Fibroblast of lung (primary cell): Measurements from ENCODE around the gene LCP1. TPM values are rescaled to one million over a fixed set of nuclear protein-coding genes. Genes with fewer than 3 reads are reported as not detected.
A peak's percentile ranks its signal among the peaks of the same experiment; 100 is the strongest.
"Not testable (repeated sequence)": the region's sequence is repeated elsewhere in the genome, so short reads cannot be mapped to it uniquely, and the experiment has no call there.

Experiments used
- DNase-seq, 2 donors: peaks; one replicate each; pipeline versions ENCODE4 v3.0.0 to v3.0.0-alpha.2; 2010; ENCODE audit warnings: low read depth in 2 of 2
- H2AFZ ChIP-seq: 2 replicates; pipeline ENCODE4 v1.5.1; 2012; ENCODE audit warnings: low read length, control low read depth, inconsistent platforms
- H3K27ac ChIP-seq: 2 replicates; pipeline ENCODE4 v1.5.1; 2011; ENCODE audit warnings: low read length, control low read depth; ENCODE audit not compliant: insufficient read depth
- H3K27me3 ChIP-seq: 2 replicates; pipeline ENCODE4 v1.5.1; 2011; ENCODE audit warnings: mild to moderate bottlenecking, low read length; ENCODE audit not compliant: control insufficient read depth, insufficient read depth
- H3K36me3 ChIP-seq: 2 replicates; pipeline ENCODE4 v1.5.1; 2011; ENCODE audit warnings: low read length; ENCODE audit not compliant: control insufficient read depth, insufficient read depth
- H3K4me1 ChIP-seq: 2 replicates; pipeline ENCODE4 v1.5.1; 2011; ENCODE audit warnings: low read length; ENCODE audit not compliant: control insufficient read depth, insufficient read depth; ENCODE audit errors: extremely low read depth
- H3K4me2 ChIP-seq: 2 replicates; pipeline ENCODE4 v1.5.1; 2011; ENCODE audit warnings: low read length, control low read depth; ENCODE audit not compliant: insufficient read depth; ENCODE audit errors: extremely low read depth
- H3K4me3 ChIP-seq, 4 experiments: fragments of 200-600 bp in 1 of 4; sonication (generic) in 1 of 4; replicated peaks in 1 of 4; 2 replicates each; pipeline ENCODE4 v1.5.1; 2011 to 2016; ENCODE audit warnings: low read length in 4 of 4, low read depth in 3 of 4, mild to moderate bottlenecking in 3 of 4, control low read depth in 2 of 4, inconsistent platforms in 1 of 4, mixed read lengths in 1 of 4; ENCODE audit not compliant: insufficient read depth in 1 of 4; ENCODE audit errors: control extremely low read depth in 1 of 4
- H3K79me2 ChIP-seq: 2 replicates; pipeline ENCODE4 v1.5.1; 2012; ENCODE audit warnings: mild to moderate bottlenecking, low read length, inconsistent platforms; ENCODE audit not compliant: control insufficient read depth, insufficient read depth
- H3K9ac ChIP-seq: 2 replicates; pipeline ENCODE4 v1.5.1; 2011; ENCODE audit warnings: mild to moderate bottlenecking, low read length, control low read depth; ENCODE audit not compliant: insufficient read depth
- H3K9me3 ChIP-seq: 2 replicates; pipeline ENCODE4 v1.5.1; 2012; ENCODE audit warnings: low read depth, low read length; ENCODE audit not compliant: control insufficient read depth, insufficient read depth
- H4K20me1 ChIP-seq: 2 replicates; pipeline ENCODE4 v1.5.1; 2011; ENCODE audit warnings: low read length; ENCODE audit not compliant: control insufficient read depth, insufficient read depth; ENCODE audit errors: extremely low read depth
- EZH2 ChIP-seq: IDR thresholded peaks from 2 replicates; pipeline ENCODE4 v1.5.1; 2012; ENCODE audit warnings: low read length, control low read depth, mild to moderate bottlenecking; ENCODE audit errors: missing control alignments
- polyA minus RNA-seq: library from RNA; depleted of rRNA, polyadenylated mRNA; stranded (reverse); fragments of >200 nt; gene quantifications from 2 replicates; pipeline ENCODE4 v1.2.3, GENCODE V29; 2011; ENCODE audit warnings: low replicate concordance
- polyA plus RNA-seq, 2 donors: library from polyadenylated mRNA; depleted of rRNA in 1 of 2; stranded (reverse) in 1 of 2; unstranded in 1 of 2; fragments of >200 nt; gene quantifications; 2 replicates each; pipeline ENCODE4 v1.2.1, GENCODE V29; 2011 to 2012; ENCODE audit warnings: missing spikeins in 1 of 2
- total RNA-seq: library from RNA; depleted of rRNA; stranded (reverse); fragments of >200 nt; gene quantifications from 2 replicates; pipeline ENCODE4 v1.2.1, GENCODE V29; 2014
- TF ChIP-seq, protein P1 (sequence below), 2 donors: IDR thresholded peaks in 1 of 2; conservative IDR thresholded peaks in 1 of 2; 1 replicate in 1 of 2; 2 replicates in 1 of 2; pipeline ENCODE4 v1.5.1; 2011 to 2012; ENCODE audit warnings: low read length in 2 of 2, control low read depth in 1 of 2, inconsistent platforms in 1 of 2, low read depth in 1 of 2, mild to moderate bottlenecking in 1 of 2

LCP1 gene, protein sequence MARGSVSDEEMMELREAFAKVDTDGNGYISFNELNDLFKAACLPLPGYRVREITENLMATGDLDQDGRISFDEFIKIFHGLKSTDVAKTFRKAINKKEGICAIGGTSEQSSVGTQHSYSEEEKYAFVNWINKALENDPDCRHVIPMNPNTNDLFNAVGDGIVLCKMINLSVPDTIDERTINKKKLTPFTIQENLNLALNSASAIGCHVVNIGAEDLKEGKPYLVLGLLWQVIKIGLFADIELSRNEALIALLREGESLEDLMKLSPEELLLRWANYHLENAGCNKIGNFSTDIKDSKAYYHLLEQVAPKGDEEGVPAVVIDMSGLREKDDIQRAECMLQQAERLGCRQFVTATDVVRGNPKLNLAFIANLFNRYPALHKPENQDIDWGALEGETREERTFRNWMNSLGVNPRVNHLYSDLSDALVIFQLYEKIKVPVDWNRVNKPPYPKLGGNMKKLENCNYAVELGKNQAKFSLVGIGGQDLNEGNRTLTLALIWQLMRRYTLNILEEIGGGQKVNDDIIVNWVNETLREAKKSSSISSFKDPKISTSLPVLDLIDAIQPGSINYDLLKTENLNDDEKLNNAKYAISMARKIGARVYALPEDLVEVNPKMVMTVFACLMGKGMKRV
- under 0.01 and 0.51 TPM in 2 replicates for total RNA-seq
- polyA plus RNA-seq = 0.06 and 0.10 TPM in 2 replicates
- polyA plus RNA-seq (2012) = not detected in 2 replicates
- not detected in 2 replicates for polyA minus RNA-seq

DNA sequence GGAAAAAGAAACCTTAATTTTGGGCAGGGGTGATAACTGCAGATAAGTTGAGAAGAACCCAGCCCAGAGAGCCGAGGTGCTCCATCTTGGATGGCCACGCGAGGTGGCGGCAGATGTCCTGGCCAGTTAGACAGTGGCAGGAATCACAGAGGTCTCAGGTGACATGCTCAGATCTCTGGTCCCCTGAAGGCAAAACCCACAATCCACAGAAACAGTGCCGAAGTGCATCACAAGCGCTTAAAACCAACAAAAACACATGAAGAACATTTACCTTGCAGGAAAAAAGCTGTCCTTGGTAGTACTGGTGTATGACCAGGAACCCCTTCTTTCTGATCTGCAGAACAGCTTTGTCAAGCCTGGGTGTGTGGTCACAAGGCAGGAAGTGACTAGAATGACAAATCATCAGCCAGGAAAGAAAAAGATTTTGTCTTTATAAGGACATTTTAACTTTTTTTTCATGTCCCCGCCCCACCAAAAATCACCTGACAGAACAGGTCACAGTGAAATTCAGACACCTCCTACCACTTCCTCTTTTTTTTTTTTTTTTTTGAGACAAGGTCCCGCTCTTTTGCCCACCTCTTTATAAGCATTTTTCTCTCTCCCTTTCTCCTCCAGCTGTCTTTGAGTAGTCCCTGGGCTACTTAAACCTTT lies at the start of gene LCP1:
TSS of gene LCP1 (minus strand) at position 338 of the 651 bp plus-strand sequence. CDS start 22,515 bp downstream, outside the sequence.
- no peaks in the 10 kb centered on the region for H3K9me3 ChIP-seq
- no peaks in the 10 kb centered on the region for H4K20me1 ChIP-seq
- H3K36me3 ChIP-seq = no peaks in the 10 kb centered on the region
- no peaks in the 10 kb centered on the region for H3K27me3 ChIP-seq
- no peaks in the 10 kb centered on the region for H3K4me1 ChIP-seq
- no peak within 1 kb of the TSS for H2AFZ ChIP-seq
- no peak within 1 kb of the TSS for H3K4me3 ChIP-seq
- no peak within 1 kb of the TSS for H3K4me2 ChIP-seq
- TF ChIP-seq, protein P1, sequence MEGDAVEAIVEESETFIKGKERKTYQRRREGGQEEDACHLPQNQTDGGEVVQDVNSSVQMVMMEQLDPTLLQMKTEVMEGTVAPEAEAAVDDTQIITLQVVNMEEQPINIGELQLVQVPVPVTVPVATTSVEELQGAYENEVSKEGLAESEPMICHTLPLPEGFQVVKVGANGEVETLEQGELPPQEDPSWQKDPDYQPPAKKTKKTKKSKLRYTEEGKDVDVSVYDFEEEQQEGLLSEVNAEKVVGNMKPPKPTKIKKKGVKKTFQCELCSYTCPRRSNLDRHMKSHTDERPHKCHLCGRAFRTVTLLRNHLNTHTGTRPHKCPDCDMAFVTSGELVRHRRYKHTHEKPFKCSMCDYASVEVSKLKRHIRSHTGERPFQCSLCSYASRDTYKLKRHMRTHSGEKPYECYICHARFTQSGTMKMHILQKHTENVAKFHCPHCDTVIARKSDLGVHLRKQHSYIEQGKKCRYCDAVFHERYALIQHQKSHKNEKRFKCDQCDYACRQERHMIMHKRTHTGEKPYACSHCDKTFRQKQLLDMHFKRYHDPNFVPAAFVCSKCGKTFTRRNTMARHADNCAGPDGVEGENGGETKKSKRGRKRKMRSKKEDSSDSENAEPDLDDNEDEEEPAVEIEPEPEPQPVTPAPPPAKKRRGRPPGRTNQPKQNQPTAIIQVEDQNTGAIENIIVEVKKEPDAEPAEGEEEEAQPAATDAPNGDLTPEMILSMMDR (conservative IDR thresholded peaks at IDR 0.05 in 1 of 2, IDR thresholded peaks at IDR 0.05 in 1 of 2; ENCODE audit: low read depth in 1 of 2, low read length in 2 of 2) = no peak
- TF ChIP-seq EZH2 = no peak
- no peak within 1 kb of the TSS for H3K9ac ChIP-seq
- no peaks in the 10 kb centered on the region for H3K79me2 ChIP-seq
- H3K27ac ChIP-seq = no peak within 1 kb of the TSS
- DNase-seq = no peak

DNA sequence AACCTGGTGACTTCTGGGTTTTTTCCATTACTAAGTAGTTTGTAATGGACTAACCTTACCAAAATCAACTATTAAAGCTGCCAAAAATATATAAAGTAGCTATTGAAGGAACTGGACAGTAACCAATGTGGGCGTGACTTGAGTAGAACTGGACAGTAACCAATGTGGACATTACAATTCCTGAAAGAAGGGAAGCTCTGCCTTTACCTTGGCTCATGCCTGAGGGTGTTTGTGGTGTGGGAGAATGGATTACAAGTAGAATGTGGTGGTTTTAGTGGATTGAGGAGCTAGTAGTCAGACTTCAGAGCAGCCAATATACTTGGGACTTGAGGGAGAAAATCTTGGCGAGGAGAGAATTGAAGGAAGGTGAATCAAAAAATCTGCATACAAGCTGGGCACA lies 47.3 kb upstream of the LCP1 start:
- Histone ChIP-seq H3K27ac (no peak overlapping the region), H3K4me3 (no peak overlapping the region), H2AFZ (no peak overlapping the region), H3K79me2 (no peaks in the 10 kb centered on the region), H3K36me3 (no peaks in the 10 kb centered on the region), H3K4me2 (no peak overlapping the region), H3K27me3 (no peaks in the 10 kb centered on the region), H3K9ac (no peak overlapping the region), H3K9me3 (no peaks in the 10 kb centered on the region), H3K4me1 (no peaks in the 10 kb centered on the region), H4K20me1 (no peaks in the 10 kb centered on the region)
- no peak for TF ChIP-seq EZH2
- TF ChIP-seq, protein P1 (conservative IDR thresholded peaks at IDR 0.05 in 1 of 2, IDR thresholded peaks at IDR 0.05 in 1 of 2; ENCODE audit: low read depth in 1 of 2, low read length in 2 of 2) = no peak
- peak in 1 of 2 donors; percentile 57 for DNase-seq

DNA sequence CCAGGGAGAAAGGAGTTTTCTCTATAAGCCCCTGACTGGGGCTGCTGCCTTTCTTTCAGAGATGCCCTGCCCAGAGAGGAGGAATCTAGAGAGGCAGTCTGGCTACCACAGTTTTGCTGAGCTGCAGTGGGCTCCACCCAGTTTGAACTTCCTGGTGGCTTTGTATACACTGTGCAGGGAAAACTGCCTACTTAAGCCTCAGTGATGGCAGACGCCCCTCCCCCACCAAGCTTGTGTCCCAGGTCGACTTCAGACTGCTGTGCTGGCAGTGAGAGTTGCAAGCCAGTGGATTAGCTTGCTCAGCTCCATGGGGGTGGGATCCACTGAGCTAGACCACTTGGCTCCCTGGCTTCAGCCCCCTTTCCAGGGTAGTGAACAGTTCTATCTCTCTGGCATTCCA lies 38.3 kb upstream of the LCP1 start:
- H3K79me2 ChIP-seq, H3K9ac ChIP-seq, H3K9me3 ChIP-seq, H3K27me3 ChIP-seq, H2AFZ ChIP-seq, H3K4me2 ChIP-seq, H3K4me1 ChIP-seq, DNase-seq, H3K36me3 ChIP-seq, H3K27ac ChIP-seq, H3K4me3 ChIP-seq, H4K20me1 ChIP-seq: not testable (repeated sequence)

DNA sequence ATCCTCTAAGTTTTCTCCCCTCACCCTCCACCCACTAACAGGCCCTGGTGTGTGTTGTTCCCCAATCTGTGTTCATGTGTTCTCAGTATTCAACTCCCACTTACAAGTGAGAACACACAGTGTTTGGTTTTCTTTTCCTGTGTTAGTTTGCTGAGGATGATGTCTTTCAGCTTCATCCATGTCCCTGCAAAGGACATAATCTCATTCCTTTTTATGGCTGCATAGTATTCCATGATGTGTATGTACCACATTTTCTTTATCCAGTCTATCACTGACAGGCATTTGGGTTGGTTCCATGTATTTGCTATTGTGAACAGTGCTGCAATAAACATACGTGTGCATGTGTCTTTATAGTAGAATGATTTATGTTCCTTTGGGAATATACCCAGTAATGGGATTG lies 32.8 kb upstream of the LCP1 start:
- not testable (repeated sequence) for H3K27ac ChIP-seq, H3K4me1 ChIP-seq, DNase-seq, H2AFZ ChIP-seq, H3K27me3 ChIP-seq, H4K20me1 ChIP-seq, H3K4me2 ChIP-seq, H3K9me3 ChIP-seq, H3K36me3 ChIP-seq, H3K79me2 ChIP-seq, H3K4me3 ChIP-seq, H3K9ac ChIP-seq
